Left ventricle myocardium inferior (tissue), 1 donor: ENCODE results near the gene UBXN1. TPM values are rescaled to one million over a fixed set of nuclear protein-coding genes. Genes with fewer than 3 reads are reported as not detected.
A peak's percentile ranks its signal among the peaks of the same experiment; 100 is the strongest.

ENCODE experiments used
- DNase-seq: peaks from one replicate; pipeline ENCODE4 v3.0.0-alpha.2; 2020
- H3K27ac ChIP-seq: fragments of 200-600 bp; replicated peaks from 2 replicates; pipeline ENCODE4 v1.8.0; 2021
- H3K27me3 ChIP-seq: fragments of 200-600 bp; 2 replicates; pipeline ENCODE4 v1.8.0; 2021; ENCODE audit warnings: low read depth
- H3K36me3 ChIP-seq: fragments of 200-600 bp; 2 replicates; pipeline ENCODE4 v1.8.0; 2021
- H3K4me1 ChIP-seq: fragments of 200-600 bp; 2 replicates; pipeline ENCODE4 v1.8.0; 2021
- H3K4me3 ChIP-seq: fragments of 200-600 bp; 2 replicates; pipeline ENCODE4 v1.8.0; 2021; ENCODE audit warnings: mild to moderate bottlenecking, moderate library complexity
- H3K9me3 ChIP-seq: fragments of 200-600 bp; replicated peaks from 2 replicates; pipeline ENCODE4 v1.8.0; 2021
- intact Hi-C: fragments of 100-400 bp; cut with micrococcal nuclease; formaldehyde crosslinking; loops from one replicate; pipeline ENCODE4 v1.11.0; 2022
- total RNA-seq: library from RNA; stranded (reverse); fragmentation: NEBNext Ultra II Directional; extraction: Animal tissue kit (Norgen Biotek cat#: 25700); gene quantifications from one replicate; pipeline ENCODE4 v1.2.1, GENCODE V29; 2021
- TF ChIP-seq, protein P1 (sequence below): fragments of 200-600 bp; IDR thresholded peaks from 2 replicates; pipeline ENCODE4 v1.8.0; 2021; ENCODE audit warnings: antibody characterized with exemption, mild to moderate bottlenecking, borderline replicate concordance
- donor health status: DM: no; HTN: yes; CAD: no; lungs with severe emphysema.

The UBXN1 gene
- total RNA-seq, 1 donor from 2014 or later: 82.3 TPM

DNA sequence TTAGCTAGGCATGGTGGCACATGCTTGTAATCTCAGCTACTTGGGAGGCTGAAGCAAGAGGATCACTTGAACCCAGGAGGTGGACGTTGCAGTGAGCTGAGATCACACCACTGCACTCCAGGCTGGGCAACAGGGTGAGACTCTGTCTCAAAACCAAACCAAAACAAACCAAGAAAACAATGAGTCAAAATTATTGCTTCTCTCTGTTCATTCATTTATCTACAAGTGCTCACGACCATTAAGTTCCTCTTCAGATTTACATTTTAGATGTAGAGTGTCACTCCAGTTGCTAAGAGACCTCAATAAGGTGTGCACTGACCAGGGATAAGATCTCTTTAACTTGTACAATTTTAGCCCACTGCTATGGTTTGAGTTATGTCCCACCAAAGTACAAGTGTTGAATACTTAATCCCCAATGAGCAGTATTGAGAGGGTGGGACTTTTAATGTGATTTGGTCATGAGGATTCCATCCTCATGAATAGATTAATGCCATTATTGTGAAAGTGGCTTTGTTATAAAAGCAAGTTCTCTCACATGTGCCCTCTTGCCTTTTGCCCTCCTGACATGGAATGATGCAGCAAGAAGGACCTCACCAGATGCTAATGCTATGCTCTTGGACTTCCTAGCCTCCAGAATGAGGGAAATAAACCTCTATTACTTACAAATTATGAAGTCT, 40.6 kb upstream of the UBXN1 start:
- no peaks in the 10 kb centered on the region for H3K27me3 ChIP-seq
- peaks cover 71% of the 10 kb centered on the region for H3K4me1 ChIP-seq
- H3K4me3 ChIP-seq: no peak overlapping the region
- H3K9me3 ChIP-seq: no peaks in the 10 kb centered on the region
- TF ChIP-seq, protein P1, sequence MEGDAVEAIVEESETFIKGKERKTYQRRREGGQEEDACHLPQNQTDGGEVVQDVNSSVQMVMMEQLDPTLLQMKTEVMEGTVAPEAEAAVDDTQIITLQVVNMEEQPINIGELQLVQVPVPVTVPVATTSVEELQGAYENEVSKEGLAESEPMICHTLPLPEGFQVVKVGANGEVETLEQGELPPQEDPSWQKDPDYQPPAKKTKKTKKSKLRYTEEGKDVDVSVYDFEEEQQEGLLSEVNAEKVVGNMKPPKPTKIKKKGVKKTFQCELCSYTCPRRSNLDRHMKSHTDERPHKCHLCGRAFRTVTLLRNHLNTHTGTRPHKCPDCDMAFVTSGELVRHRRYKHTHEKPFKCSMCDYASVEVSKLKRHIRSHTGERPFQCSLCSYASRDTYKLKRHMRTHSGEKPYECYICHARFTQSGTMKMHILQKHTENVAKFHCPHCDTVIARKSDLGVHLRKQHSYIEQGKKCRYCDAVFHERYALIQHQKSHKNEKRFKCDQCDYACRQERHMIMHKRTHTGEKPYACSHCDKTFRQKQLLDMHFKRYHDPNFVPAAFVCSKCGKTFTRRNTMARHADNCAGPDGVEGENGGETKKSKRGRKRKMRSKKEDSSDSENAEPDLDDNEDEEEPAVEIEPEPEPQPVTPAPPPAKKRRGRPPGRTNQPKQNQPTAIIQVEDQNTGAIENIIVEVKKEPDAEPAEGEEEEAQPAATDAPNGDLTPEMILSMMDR: no peak
- DNase-seq: no peak
- intact Hi-C loops: no loop called here
- H3K27ac ChIP-seq: no peak overlapping the region
- H3K36me3 ChIP-seq: peaks cover 99% of the 10 kb centered on the region

GRCh38 chr11:62716816-62717215, 37.9 kb upstream of the UBXN1 start:
- peaks cover 100% of the 10 kb centered on the region for H3K36me3 ChIP-seq
- no peaks in the 10 kb centered on the region for H3K27me3 ChIP-seq
- no peaks in the 10 kb centered on the region for H3K9me3 ChIP-seq
- TF ChIP-seq, protein P1: no peak
- no peak for DNase-seq
- H3K4me3 ChIP-seq: no peak overlapping the region
- peaks cover 69% of the 10 kb centered on the region for H3K4me1 ChIP-seq
- no peak overlapping the region for H3K27ac ChIP-seq
- intact Hi-C loops: no loop called here

DNA sequence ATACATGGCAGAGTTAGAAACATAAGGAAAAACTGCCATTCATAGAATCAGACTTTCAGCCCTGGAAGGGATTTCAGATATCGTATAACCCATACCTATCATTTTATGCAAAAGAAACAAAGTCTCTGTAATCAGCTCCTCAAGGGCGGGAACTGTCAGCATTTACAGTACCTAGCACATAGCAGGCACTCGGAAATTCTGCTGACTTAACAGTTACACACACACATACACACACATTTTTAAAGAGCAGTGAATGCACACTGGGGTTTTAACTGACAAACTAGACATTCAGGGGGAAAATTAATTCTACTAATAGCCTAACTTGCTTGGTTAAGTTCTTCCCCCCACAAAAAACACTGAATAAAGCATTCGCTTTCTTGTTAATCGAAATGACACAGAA, 37.3 kb upstream of the UBXN1 start:
- DNase-seq: no peak
- H3K36me3 ChIP-seq: peaks cover 100% of the 10 kb centered on the region
- H3K4me1 ChIP-seq: peaks cover 67% of the 10 kb centered on the region
- H3K9me3 ChIP-seq: no peaks in the 10 kb centered on the region
- no peak overlapping the region for H3K27ac ChIP-seq
- TF ChIP-seq, protein P1: no peak
- H3K4me3 ChIP-seq: no peak overlapping the region
- intact Hi-C loops: no loop called here
- H3K27me3 ChIP-seq: no peaks in the 10 kb centered on the region

DNA sequence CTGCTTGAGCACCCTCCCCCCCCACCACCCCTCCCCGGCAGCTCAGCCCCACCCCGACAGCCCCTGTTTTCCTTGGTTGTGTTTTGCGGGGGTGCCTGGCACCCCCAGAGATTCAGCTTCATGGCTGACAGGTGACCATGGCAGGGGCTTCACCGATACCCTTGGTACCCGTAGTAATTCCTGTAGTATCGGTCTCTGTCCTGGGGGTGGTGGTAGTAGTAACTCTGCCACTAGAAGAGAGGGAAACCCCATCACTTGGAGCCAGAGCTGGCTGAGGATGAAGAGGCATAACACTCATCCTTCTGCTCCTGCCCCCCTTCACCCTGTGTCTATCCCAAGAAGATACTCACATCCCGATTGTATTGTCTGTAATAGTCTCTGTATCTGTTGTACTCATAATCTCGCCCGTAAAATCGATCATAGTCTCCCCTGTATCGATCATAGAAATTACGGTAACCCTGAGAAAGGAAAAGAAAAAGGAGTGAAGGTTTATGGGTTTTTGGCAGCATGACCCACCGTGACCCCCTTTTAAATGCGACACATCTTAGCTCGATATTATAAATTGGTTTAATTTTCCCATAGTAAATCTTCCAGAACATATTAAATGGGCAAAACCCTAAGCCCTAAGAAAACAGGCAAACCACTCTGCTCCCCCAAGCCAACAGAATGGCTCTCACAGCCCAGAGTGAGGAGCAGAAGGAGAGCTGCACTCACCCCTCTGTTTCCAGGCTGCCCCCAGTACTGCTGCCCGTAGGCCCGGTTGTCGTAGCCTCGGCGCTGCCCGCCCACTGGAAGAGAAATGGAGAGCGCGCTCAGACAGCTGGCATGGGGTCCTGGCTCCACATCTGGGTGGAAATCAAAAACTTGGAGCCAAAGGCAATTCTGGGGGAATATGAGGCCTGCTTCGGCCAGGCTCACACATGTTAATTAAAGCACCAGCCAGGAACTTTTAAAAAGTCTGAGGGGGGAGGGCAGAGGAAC, 36.6 kb upstream of the UBXN1 start:
- H3K36me3 ChIP-seq: peaks cover 100% of the 10 kb centered on the region
- TF ChIP-seq, protein P1: no peak
- no peaks in the 10 kb centered on the region for H3K9me3 ChIP-seq
- DNase-seq: no peak
- no peaks in the 10 kb centered on the region for H3K27me3 ChIP-seq
- H3K4me1 ChIP-seq: peaks cover 70% of the 10 kb centered on the region
- no peak overlapping the region for H3K4me3 ChIP-seq
- intact Hi-C loops: no loop called here
- no peak overlapping the region for H3K27ac ChIP-seq

DNA sequence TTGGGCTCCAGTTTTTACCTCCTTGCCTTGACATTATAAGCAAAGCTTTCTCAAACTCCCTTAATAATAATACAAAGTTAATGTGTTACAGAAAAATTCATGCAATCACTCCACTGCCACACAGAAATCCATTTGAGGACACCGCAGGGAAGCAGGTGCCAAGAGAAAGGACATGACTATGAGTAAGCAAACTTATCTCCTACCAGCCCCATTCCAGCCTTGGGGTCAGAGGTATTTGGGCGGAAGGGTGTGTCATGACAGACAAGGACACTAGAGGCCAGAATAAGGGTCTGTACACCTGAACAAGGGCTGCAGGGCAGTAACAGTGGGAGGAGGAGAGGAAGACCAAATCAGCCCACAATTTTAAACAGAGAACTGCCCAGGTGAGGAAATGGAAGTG, 34.5 kb upstream of the UBXN1 start:
- intact Hi-C loops: no loop called here
- no peaks in the 10 kb centered on the region for H3K27me3 ChIP-seq
- H3K27ac ChIP-seq: peak overlapping the region; percentile 67
- no peak overlapping the region for H3K4me3 ChIP-seq
- peaks cover 80% of the 10 kb centered on the region for H3K4me1 ChIP-seq
- TF ChIP-seq, protein P1: no peak
- no peak for DNase-seq
- no peaks in the 10 kb centered on the region for H3K9me3 ChIP-seq
- peaks cover 80% of the 10 kb centered on the region for H3K36me3 ChIP-seq
